HepG2 (cell line): ENCODE data around the gene SF3A2. TPM values are rescaled to one million over a fixed set of nuclear protein-coding genes. Genes with fewer than 3 reads are reported as not detected.

Experiments
- AFF4 ChIP-seq: sonication (generic); formaldehyde crosslinking; IDR thresholded peaks from 2 replicates; pipeline ENCODE4 v1.4.0; 2020; ENCODE audit warnings: missing genetic modification reagents
- ATF7 ChIP-seq, 2 experiments: fragments of 450-650 bp in 1 of 2; sonication (generic) in 1 of 2; formaldehyde crosslinking in 1 of 2; IDR thresholded peaks; 2 replicates each; pipeline versions ENCODE4 v1.4.0 to v1.6.1; 2016 to 2020; ENCODE audit warnings: antibody characterized with exemption in 1 of 2, mild to moderate bottlenecking in 1 of 2, missing genetic modification reagents in 1 of 2
- CBX5 ChIP-seq: sonication (generic); formaldehyde crosslinking; IDR thresholded peaks from 2 replicates; pipeline ENCODE4 v1.4.0; 2020; ENCODE audit warnings: missing genetic modification reagents, borderline replicate concordance
- CENPBD1 ChIP-seq: sonication (generic); formaldehyde crosslinking; IDR thresholded peaks from 2 replicates; pipeline ENCODE4 v1.8.0; 2022; ENCODE audit warnings: missing genetic modification reagents, low read depth, mild to moderate bottlenecking, borderline replicate concordance
- FOXA1 ChIP-seq, 2 experiments: fragments of 450-650 bp in 1 of 2; sonication (generic) in 1 of 2; formaldehyde crosslinking in 1 of 2; IDR thresholded peaks; 2 replicates each; pipeline versions ENCODE4 v1.4.0 to v1.6.1; 2016 to 2020; ENCODE audit warnings: missing genetic modification reagents in 1 of 2
- FOXK2 ChIP-seq: fragments of 450-650 bp; IDR thresholded peaks from 2 replicates; pipeline ENCODE4 v1.6.1; 2016
- GFI1 ChIP-seq: sonication (generic); formaldehyde crosslinking; IDR thresholded peaks from 2 replicates; pipeline ENCODE4 v1.5.0; 2020; ENCODE audit warnings: missing genetic modification reagents, mild to moderate bottlenecking, borderline replicate concordance
- HBP1 ChIP-seq: IDR thresholded peaks from 2 replicates; pipeline ENCODE4 v1.6.1; 2016; ENCODE audit warnings: low read depth, control low read depth
- HES4 ChIP-seq: sonication (generic); formaldehyde crosslinking; IDR thresholded peaks from 2 replicates; pipeline ENCODE4 v1.9.0; 2021; ENCODE audit warnings: mild to moderate bottlenecking, missing genetic modification reagents, borderline replicate concordance
- HNF4A ChIP-seq: sonication (generic); formaldehyde crosslinking; IDR thresholded peaks from 2 replicates; pipeline ENCODE4 v1.4.0; 2020; ENCODE audit warnings: missing genetic modification reagents
- MED13 ChIP-seq: sonication (generic); formaldehyde crosslinking; IDR thresholded peaks from 2 replicates; pipeline ENCODE4 v1.5.0; 2020; ENCODE audit warnings: missing genetic modification reagents
- MTA1 ChIP-seq: sonication (generic); formaldehyde crosslinking; IDR thresholded peaks from 2 replicates; pipeline ENCODE4 v1.4.0; 2020; ENCODE audit warnings: missing genetic modification reagents, mild to moderate bottlenecking, borderline replicate concordance
- PITX1 ChIP-seq: sonication (generic); formaldehyde crosslinking; IDR thresholded peaks from 2 replicates; pipeline ENCODE4 v1.5.1; 2020; ENCODE audit warnings: mild to moderate bottlenecking, missing genetic modification reagents
- POLR2G ChIP-seq: fragments of 200-400 bp; formaldehyde crosslinking; IDR thresholded peaks from 2 replicates; pipeline ENCODE4 v1.6.1; 2018; ENCODE audit warnings: mild to moderate bottlenecking, low read depth, low read length, moderate library complexity
- RBFOX2 ChIP-seq: fragments of 200-400 bp; formaldehyde crosslinking; IDR thresholded peaks from 2 replicates; pipeline ENCODE4 v1.6.1; 2017; ENCODE audit warnings: low read depth, mild to moderate bottlenecking, low read length
- SCMH1 ChIP-seq: sonication (generic); formaldehyde crosslinking; IDR thresholded peaks from 2 replicates; pipeline ENCODE4 v1.9.0; 2021; ENCODE audit warnings: missing genetic modification reagents, mild to moderate bottlenecking, borderline replicate concordance
- SPEN ChIP-seq: sonication (generic); formaldehyde crosslinking; IDR thresholded peaks from 2 replicates; pipeline ENCODE4 v1.5.1; 2020; ENCODE audit warnings: low read depth, mild to moderate bottlenecking, missing genetic modification reagents
- ZBTB7A ChIP-seq: sonication (generic); formaldehyde crosslinking; IDR thresholded peaks from 2 replicates; pipeline ENCODE4 v1.8.0; 2022; ENCODE audit warnings: mild to moderate bottlenecking, missing genetic modification reagents
- ZFYVE20 ChIP-seq: sonication (generic); formaldehyde crosslinking; IDR thresholded peaks from 2 replicates; pipeline ENCODE4 v1.8.0; 2023; ENCODE audit warnings: low read depth, mild to moderate bottlenecking, moderate library complexity, missing genetic modification reagents, borderline replicate concordance
- ZGPAT ChIP-seq: IDR thresholded peaks from 2 replicates; pipeline ENCODE4 v1.6.1; 2016; ENCODE audit warnings: mild to moderate bottlenecking
- ZNF136 ChIP-seq: sonication (generic); formaldehyde crosslinking; IDR thresholded peaks from 2 replicates; pipeline ENCODE4 v1.8.1; 2022; ENCODE audit warnings: low read depth, mild to moderate bottlenecking, moderate library complexity, missing genetic modification reagents
- ZNF644 ChIP-seq: IDR thresholded peaks from 2 replicates; pipeline ENCODE4 v1.6.1; 2016; ENCODE audit warnings: low read depth
- polyA plus RNA-seq, 8 experiments: library from polyadenylated mRNA; depleted of rRNA in 3 of 8; stranded (reverse) in 7 of 8; unstranded in 1 of 8; fragments of >200 nt; fragmentation: Illumina TruSeq in 4 of 8; extraction: Trizol in 4 of 8; gene quantifications; 2 replicates each; pipeline versions ENCODE4 v1.2.1 to v1.2.3, GENCODE V29; 2011 to 2016; ENCODE audit warnings: low read depth in 4 of 8, missing spikeins in 1 of 8, mixed read lengths in 1 of 8; ENCODE audit not compliant: insufficient read depth in 1 of 8
- total RNA-seq, 5 experiments: library from RNA; depleted of rRNA; stranded (reverse); fragments of >200 nt; fragmentation: Illumina TruSeq; extraction: Trizol; gene quantifications; 2 replicates each; pipeline ENCODE4 v1.2.3, GENCODE V29; 2016; ENCODE audit warnings: low read depth in 1 of 5

Gene SF3A2
- total and polyA plus RNA-seq, 2 of the 13 experiments (the other 11 are each of a cell fraction or from before 2014, with no cell fraction given): 8.6 to 8.8 TPM

- no peak for TF ChIP-seq FOXA1 (IDR thresholded peaks at IDR 0.05)
- no peak for TF ChIP-seq FOXA1 (CRISPR knock-in tag; IDR thresholded peaks at IDR 0.05)
- TF ChIP-seq GFI1 (CRISPR knock-in tag): no peak
- no peak for TF ChIP-seq ZNF644 (CRISPR knock-in tag)
- TF ChIP-seq MTA1 (CRISPR knock-in tag): 0 out of 2 replicates have a peak, but pooled peaks have one; percentile 16
- peak; percentile 7; the same call in 1 of the 2 replicates for TF ChIP-seq POLR2G
- TF ChIP-seq HBP1 (CRISPR knock-in tag): no peak
- no peak for TF ChIP-seq MED13
- no peak for TF ChIP-seq FOXK2
- no peak for TF ChIP-seq SPEN
- no peak for TF ChIP-seq ZBTB7A (CRISPR knock-in tag)
- no peak for TF ChIP-seq ZFYVE20
- no peak for TF ChIP-seq CENPBD1 (CRISPR knock-in tag)
- TF ChIP-seq ZNF136 (CRISPR knock-in tag): no peak
- peak; percentile 34; the same call in 1 of the 2 replicates for TF ChIP-seq HNF4A
- peak; percentile 71 for TF ChIP-seq RBFOX2
- TF ChIP-seq CBX5 (CRISPR knock-in tag): no peak
- no peak for TF ChIP-seq ZGPAT (CRISPR knock-in tag)
- TF ChIP-seq ATF7 (IDR thresholded peaks at IDR 0.05): no peak
- TF ChIP-seq ATF7 (CRISPR knock-in tag; IDR thresholded peaks at IDR 0.05): no peak
- no peak for TF ChIP-seq PITX1 (CRISPR knock-in tag)
- no peak for TF ChIP-seq SCMH1
- no peak for TF ChIP-seq AFF4 (CRISPR knock-in tag)
- TF ChIP-seq HES4 (CRISPR knock-in tag): no peak
Measured at GRCh38 chr19:2233601-2234280, 2.9 kb upstream of the SF3A2 start (continued).
